Hepatocyte (in vitro differentiated cells): ENCODE data around the gene LMX1B.

Source experiments
- EZH2phosphoT487 ChIP-seq: fragments of 200-600 bp; sonication (generic); IDR thresholded peaks from one replicate; pipeline ENCODE4 v1.6.1; 2018; ENCODE audit warnings: antibody characterized with exemption, mild to moderate bottlenecking, low read depth, moderate library complexity; ENCODE audit not compliant: unreplicated experiment, severe bottlenecking
- TF ChIP-seq, protein P1 (sequence below): fragments of 200-600 bp; sonication (generic); IDR thresholded peaks from 2 replicates; pipeline ENCODE4 v1.5.1; 2016; ENCODE audit warnings: antibody characterized with exemption, mild to moderate bottlenecking; ENCODE audit not compliant: poor library complexity

DNA sequence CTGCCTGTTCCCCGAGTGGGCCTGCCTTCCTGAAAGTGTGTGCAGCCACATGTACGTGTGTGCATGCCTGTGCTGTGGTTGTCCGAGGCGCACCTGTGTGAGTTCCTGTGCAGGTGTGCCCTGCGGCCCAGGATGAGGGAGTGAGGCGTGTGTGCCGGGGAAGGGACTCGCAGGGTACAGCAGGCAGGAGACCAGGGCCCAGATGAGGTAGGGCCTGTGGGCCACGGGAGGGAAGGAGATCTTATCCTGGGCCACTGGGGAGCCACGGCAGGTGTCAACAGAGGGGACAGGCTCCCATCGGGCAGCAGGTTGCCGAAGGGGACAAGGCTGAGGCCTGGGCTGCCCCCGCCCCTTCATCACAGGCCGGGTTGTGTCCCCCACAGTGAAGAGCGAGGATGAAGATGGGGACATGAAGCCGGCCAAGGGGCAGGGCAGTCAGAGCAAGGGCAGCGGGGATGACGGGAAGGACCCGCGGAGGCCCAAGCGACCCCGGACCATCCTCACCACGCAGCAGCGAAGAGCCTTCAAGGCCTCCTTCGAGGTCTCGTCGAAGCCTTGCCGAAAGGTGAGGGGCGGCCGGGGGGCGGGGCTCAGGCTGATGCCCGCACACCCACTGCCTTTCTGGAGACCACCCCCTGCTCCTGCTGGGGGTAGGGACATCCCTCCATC is 79.2 kb downstream of the LMX1B start:
- TF ChIP-seq, protein P1, sequence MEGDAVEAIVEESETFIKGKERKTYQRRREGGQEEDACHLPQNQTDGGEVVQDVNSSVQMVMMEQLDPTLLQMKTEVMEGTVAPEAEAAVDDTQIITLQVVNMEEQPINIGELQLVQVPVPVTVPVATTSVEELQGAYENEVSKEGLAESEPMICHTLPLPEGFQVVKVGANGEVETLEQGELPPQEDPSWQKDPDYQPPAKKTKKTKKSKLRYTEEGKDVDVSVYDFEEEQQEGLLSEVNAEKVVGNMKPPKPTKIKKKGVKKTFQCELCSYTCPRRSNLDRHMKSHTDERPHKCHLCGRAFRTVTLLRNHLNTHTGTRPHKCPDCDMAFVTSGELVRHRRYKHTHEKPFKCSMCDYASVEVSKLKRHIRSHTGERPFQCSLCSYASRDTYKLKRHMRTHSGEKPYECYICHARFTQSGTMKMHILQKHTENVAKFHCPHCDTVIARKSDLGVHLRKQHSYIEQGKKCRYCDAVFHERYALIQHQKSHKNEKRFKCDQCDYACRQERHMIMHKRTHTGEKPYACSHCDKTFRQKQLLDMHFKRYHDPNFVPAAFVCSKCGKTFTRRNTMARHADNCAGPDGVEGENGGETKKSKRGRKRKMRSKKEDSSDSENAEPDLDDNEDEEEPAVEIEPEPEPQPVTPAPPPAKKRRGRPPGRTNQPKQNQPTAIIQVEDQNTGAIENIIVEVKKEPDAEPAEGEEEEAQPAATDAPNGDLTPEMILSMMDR: no peak
- no peak for TF ChIP-seq EZH2phosphoT487
